Uterus (tissue), 2 donors: ENCODE results near the gene STAT1.

Experiments used
- CTCF ChIP-seq, 4 experiments: fragments of 200-600 bp in 2 of 4; fragments of 450-650 bp in 2 of 4; sonication (generic) in 2 of 4; IDR thresholded peaks; one replicate each; pipeline ENCODE4 v1.5.1; 2016 to 2019; ENCODE audit warnings: antibody characterized with exemption in 4 of 4, mild to moderate bottlenecking in 2 of 4, moderate library complexity in 1 of 4
- POLR2A ChIP-seq, 2 donors: fragments of 450-650 bp; IDR thresholded peaks; one replicate each; pipeline ENCODE4 v1.6.1; 2016; ENCODE audit warnings: antibody characterized with exemption in 2 of 2, mild to moderate bottlenecking in 1 of 2, moderate library complexity in 1 of 2

DNA sequence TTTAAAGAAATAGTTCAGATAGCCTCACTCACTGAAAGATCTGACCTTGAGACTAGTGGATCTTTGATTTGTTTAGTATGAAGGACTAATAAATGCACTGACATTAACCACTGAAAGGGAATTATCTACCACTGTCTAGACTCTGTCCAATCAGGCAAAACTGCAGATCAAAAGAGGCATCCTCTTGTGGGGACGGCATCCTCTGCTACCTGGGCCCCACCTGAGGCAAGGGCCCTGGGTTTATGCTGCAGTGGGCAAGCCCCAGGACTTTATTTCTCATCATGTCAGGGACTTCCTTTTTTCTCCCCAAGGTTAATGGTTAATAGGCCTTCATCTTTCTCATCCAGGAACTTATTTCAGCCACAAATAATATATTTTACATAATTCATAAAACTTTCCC is 32.2 kb downstream of the STAT1 start:
- TF ChIP-seq CTCF (IDR thresholded peaks at IDR 0.05) (no peak), POLR2A (IDR thresholded peaks at IDR 0.05) (no peak)
